ENCODE results near the gene CD300LF. TPM values are rescaled to one million over a fixed set of nuclear protein-coding genes. Genes with fewer than 3 reads are reported as not detected.

The CD300LF gene
- total and polyA plus RNA-seq, 7 donors: 0.27 to 8.3 (median 3.3) TPM; not detected in 3

DNA sequence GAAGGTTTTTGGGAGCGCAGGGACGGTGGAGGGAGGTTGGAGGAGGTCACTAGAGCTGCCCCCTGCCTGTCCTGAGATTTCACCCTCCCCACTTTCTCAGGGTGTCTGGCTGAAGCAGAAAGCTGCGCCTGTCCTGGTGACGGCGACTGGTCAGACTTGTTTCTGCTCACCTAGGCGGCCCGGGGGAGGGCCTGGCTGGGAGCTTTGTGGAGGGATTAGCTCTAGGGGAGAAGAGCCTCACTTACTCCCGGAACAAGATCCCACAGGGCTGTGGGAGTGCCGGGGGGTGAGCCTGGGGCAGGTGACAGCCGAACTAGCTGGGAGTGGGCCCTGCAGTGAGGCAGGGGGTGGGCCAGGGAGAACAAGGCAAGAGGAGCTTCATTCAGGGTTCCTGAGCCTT is 47.2 kb upstream of the CD300LF start:
- Histone ChIP-seq H3K36me3 (no peaks in the 10 kb centered on the region), H3K27ac (peak overlapping the region in 1 of 4 donors; percentile 23), H3K27me3 (no peaks in the 10 kb centered on the region), H3K9me3 (no peaks in the 10 kb centered on the region), H3K4me3 (no peak overlapping the region), H3K4me1 (peaks cover 0 to 23% (median 19%) of the 10 kb centered on the region in 4 donors)
- DNase-seq: no peak
- TF ChIP-seq POLR2AphosphoS5 (IDR thresholded peaks at IDR 0.05) (no peak), POLR2A (IDR thresholded peaks at IDR 0.05) (no peak), EP300 (IDR thresholded peaks at IDR 0.05) (no peak)
- TF ChIP-seq, protein P1, sequence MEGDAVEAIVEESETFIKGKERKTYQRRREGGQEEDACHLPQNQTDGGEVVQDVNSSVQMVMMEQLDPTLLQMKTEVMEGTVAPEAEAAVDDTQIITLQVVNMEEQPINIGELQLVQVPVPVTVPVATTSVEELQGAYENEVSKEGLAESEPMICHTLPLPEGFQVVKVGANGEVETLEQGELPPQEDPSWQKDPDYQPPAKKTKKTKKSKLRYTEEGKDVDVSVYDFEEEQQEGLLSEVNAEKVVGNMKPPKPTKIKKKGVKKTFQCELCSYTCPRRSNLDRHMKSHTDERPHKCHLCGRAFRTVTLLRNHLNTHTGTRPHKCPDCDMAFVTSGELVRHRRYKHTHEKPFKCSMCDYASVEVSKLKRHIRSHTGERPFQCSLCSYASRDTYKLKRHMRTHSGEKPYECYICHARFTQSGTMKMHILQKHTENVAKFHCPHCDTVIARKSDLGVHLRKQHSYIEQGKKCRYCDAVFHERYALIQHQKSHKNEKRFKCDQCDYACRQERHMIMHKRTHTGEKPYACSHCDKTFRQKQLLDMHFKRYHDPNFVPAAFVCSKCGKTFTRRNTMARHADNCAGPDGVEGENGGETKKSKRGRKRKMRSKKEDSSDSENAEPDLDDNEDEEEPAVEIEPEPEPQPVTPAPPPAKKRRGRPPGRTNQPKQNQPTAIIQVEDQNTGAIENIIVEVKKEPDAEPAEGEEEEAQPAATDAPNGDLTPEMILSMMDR (IDR thresholded peaks at IDR 0.05): no peak
- WGBS, 2 donors: 63 to 64% methylated on average over 10 of the region's 10 CpGs
- intact Hi-C loops (cut with DNase I): no loop called here

DNA sequence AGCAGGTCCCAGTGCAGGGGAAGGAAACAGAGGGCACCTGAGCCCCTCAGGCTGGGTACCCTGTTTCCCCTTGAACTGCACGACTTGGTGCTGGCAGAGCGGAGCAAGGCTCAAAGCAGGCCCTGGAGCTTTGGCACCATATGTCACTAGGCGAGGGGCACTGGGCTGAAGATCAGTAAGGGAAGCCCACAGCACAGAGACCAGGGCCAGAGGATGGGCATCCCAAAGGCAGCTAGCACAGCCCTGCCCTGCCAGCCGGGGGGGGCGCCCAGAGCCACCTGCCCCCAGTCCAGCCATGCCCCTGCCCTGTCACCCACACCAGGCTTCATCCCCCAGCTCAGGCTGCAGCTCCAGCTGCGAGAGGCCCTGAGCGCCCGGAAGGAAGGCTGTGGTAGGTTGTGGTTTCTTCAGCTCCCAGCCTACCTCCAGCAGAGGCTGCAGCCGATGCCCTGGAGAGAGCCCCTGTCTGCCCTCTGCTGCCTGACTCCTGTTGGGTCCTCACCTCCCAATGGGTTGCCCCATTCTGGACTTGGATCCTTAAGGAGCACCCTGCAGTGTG is 46.6 kb upstream of the CD300LF start:
- H3K36me3 ChIP-seq: no peaks in the 10 kb centered on the region
- H3K4me1 ChIP-seq: peaks cover 0 to 23% (median 19%) of the 10 kb centered on the region in 4 donors
- no peaks in the 10 kb centered on the region for H3K9me3 ChIP-seq
- no peak for DNase-seq
- intact Hi-C loops (cut with DNase I): no loop called here
- 50 to 82% methylated on average over 9 of the region's 9 CpGs for WGBS, 2 donors
- no peak overlapping the region for H3K4me3 ChIP-seq
- H3K27me3 ChIP-seq: no peaks in the 10 kb centered on the region
- H3K27ac ChIP-seq: no peak overlapping the region
- TF ChIP-seq, protein P1 (IDR thresholded peaks at IDR 0.05): no peak
- TF ChIP-seq EP300 (IDR thresholded peaks at IDR 0.05): no peak

DNA sequence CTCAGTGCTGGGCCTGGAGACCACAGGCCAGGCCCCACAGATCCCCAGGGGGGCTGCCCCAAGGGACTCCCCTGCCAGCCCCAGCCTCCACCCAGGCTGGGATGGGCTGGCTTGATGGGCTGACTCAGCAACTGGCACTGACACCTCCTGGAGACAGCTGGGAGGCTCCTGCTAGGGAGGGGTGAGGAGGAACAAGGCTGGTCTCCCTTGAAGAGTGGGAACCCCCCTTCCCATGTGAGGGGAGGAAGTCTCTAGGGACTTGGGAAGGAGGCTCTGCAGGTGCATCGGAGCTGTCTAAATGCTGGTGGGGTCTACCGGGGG is 46.1 kb upstream of the CD300LF start:
- Histone ChIP-seq H3K4me1 (peaks cover 0 to 23% (median 19%) of the 10 kb centered on the region in 4 donors), H3K4me3 (no peak overlapping the region), H3K36me3 (no peaks in the 10 kb centered on the region), H3K27me3 (no peaks in the 10 kb centered on the region), H3K27ac (peak overlapping the region in 1 of 4 donors; percentile 20), H3K9me3 (no peaks in the 10 kb centered on the region)
- intact Hi-C loops (cut with DNase I): no loop called here
- no peak for DNase-seq
- TF ChIP-seq, protein P1 (IDR thresholded peaks at IDR 0.05): no peak
- TF ChIP-seq EP300 (IDR thresholded peaks at IDR 0.05): no peak
- no peak for TF ChIP-seq POLR2A (IDR thresholded peaks at IDR 0.05)
- no peak for TF ChIP-seq POLR2AphosphoS5 (IDR thresholded peaks at IDR 0.05)
- WGBS, 2 donors: 37 to 88% methylated on average over 2 of the region's 2 CpGs

DNA sequence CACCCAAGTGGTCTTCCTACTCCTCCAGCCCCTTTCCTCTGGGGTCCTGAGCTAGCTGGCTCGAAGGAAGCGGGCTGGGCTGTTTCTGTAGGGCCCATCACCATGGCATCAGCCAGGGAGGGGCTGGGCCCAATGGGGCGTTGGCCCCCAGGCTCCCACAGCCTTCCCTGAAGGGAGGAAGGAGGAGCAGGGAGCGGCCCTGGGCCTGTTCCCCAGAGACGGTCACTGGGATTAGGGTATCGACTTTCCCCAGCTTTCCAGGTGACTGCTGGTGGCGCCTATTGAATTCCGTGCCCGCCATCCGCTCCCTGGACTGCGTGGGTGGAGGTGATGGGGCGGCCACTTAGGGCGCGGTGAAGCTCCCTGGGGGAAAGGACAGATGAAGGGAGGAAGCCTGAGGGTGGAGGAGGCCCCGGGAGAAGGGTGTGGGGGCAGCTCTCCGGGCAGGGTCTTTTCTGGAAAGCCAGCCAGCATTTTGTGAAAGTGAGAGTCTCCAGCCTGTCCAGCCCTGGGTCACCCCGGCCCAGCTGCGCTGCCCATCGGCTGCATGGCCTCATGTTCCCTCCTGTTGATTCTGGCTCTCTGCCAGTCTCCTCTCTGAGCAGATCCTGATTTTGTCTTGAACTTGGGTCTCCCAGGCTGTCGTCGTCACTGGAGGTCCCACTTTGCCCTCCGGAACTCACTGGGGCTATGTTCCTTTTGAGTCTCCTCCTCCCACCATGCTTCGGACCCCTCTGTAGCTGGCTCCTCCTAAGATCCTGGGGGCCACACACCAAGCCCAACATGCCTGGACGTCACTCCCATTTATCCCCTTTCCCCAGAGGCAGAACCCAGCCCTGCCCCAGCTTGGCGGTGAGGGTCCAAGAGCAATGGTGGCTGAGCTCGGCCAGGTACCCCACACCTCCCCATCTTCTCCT is 45.5 kb upstream of the CD300LF start:
- intact Hi-C loops (cut with DNase I): no loop called here
- Histone ChIP-seq H3K36me3 (no peaks in the 10 kb centered on the region), H3K9me3 (no peaks in the 10 kb centered on the region), H3K27me3 (no peaks in the 10 kb centered on the region), H3K4me3 (no peak overlapping the region), H3K4me1 (peaks cover 0 to 23% (median 19%) of the 10 kb centered on the region in 4 donors), H3K27ac (peak overlapping the region in 2 of 4 donors; percentile 20 to 39)
- DNase-seq: no peak
- TF ChIP-seq, protein P1 (IDR thresholded peaks at IDR 0.05): no peak
- TF ChIP-seq POLR2AphosphoS5 (IDR thresholded peaks at IDR 0.05) (no peak), POLR2A (IDR thresholded peaks at IDR 0.05) (no peak), EP300 (IDR thresholded peaks at IDR 0.05) (no peak)
- WGBS, 2 donors: 34 to 48% methylated on average over 26 of the region's 26 CpGs
